UCSD-AML1 (cell line): Measurements from ENCODE around the gene ADAMTS4.
"Not testable (repeated sequence)": the region's sequence is repeated elsewhere in the genome, so short reads cannot be mapped to it uniquely, and the experiment has no call there.

Experiments used
- DNase-seq: peaks from one replicate; lab custom pipeline; 2025; ENCODE audit not compliant: unreplicated experiment; lab: John Stamatoyannopoulos, UW

Gene ADAMTS4

GRCh38 chr1:161198897-161199431 is at the start of gene ADAMTS4:
TSS of gene ADAMTS4 (minus strand) at chr1:161199054. CDS start at chr1:161198627, 427 bp downstream.
- DNase-seq: peak; percentile 76

GRCh38 chr1:161244888-161245287 is 46.0 kb upstream of the ADAMTS4 start:
- DNase-seq: no peak

GRCh38 chr1:161242313-161242712 is 43.5 kb upstream of the ADAMTS4 start:
- DNase-seq: no peak

GRCh38 chr1:161241682-161242081 is 42.8 kb upstream of the ADAMTS4 start:
- DNase-seq: peak; percentile 30

- DNase-seq: no peak
Measured at GRCh38 chr1:161238039-161238473, 39.2 kb upstream of the ADAMTS4 start, which contains the start of gene NR1I3. TSS of gene NR1I3 (minus strand) at chr1:161238203. CDS start at chr1:161236565, 1,638 bp downstream.

- DNase-seq: no peak
Measured at GRCh38 chr1:161235957-161236775, 37.3 kb upstream of the ADAMTS4 start.

- DNase-seq: no peak
Measured at GRCh38 chr1:161233102-161233501, 34.2 kb upstream of the ADAMTS4 start.

- no peak for DNase-seq
Measured at GRCh38 chr1:161230762-161231161, 31.9 kb upstream of the ADAMTS4 start.

- DNase-seq: no peak
Measured at GRCh38 chr1:161229896-161230295, 31.0 kb upstream of the ADAMTS4 start.

- no peak for DNase-seq
Measured at GRCh38 chr1:161228032-161228431, 29.2 kb upstream of the ADAMTS4 start.

- DNase-seq: peak; percentile 83
Measured at GRCh38 chr1:161227196-161227871, 28.5 kb upstream of the ADAMTS4 start.

GRCh38 chr1:161226759-161227158 is 27.9 kb upstream of the ADAMTS4 start:
- DNase-seq: no peak

- DNase-seq: no peak
Measured at GRCh38 chr1:161226320-161226711, 27.5 kb upstream of the ADAMTS4 start.

GRCh38 chr1:161225534-161226319 is 26.9 kb upstream of the ADAMTS4 start, which contains the start of gene TOMM40L:
TSS of gene TOMM40L (plus strand) at chr1:161226060. CDS start at chr1:161226490, 430 bp downstream.
- peak; percentile 90 for DNase-seq

GRCh38 chr1:161225178-161225533 is 26.3 kb upstream of the ADAMTS4 start:
- DNase-seq: no peak

- DNase-seq: not testable (repeated sequence)
Measured at GRCh38 chr1:161224695-161225087, 25.8 kb upstream of the ADAMTS4 start.

GRCh38 chr1:161223805-161224694 is 25.2 kb upstream of the ADAMTS4 start:
- DNase-seq: no peak

GRCh38 chr1:161222175-161223019 is 23.5 kb upstream of the ADAMTS4 start:
- DNase-seq: no peak

- no peak for DNase-seq
Measured at GRCh38 chr1:161220002-161220401, 21.1 kb upstream of the ADAMTS4 start.
